Activated naive CD8-positive, alpha-beta T cell treated with anti-CD3 and anti-CD28 coated beads, Interleukin-2, amount 10 ng/mL, durations not matched to agents 7 days and 5 days (primary cell): ENCODE results near the gene ARL3. TPM values are rescaled to one million over a fixed set of nuclear protein-coding genes. Genes with fewer than 3 reads are reported as not detected.
"Not testable (repeated sequence)": the region's sequence is repeated elsewhere in the genome, so short reads cannot be mapped to it uniquely, and the experiment has no call there.

Source experiments
- ATAC-seq: fragments of 150-1000 bp; cut with Tn5 transposase; one replicate; pipeline ENCODE4 v1.10.0; 2021; ENCODE audit warnings: low read depth, moderate library complexity
- POLR2A ChIA-PET: fragments of 350-600 bp; sonication (Branson Sonifier 250); formaldehyde crosslinking; loops from one replicate; lab custom pipeline; 2021; ENCODE audit warnings: antibody characterized with exemption; lab: Charles Lee
- DNase-seq: peaks from one replicate; pipeline ENCODE4 v3.0.0; 2021
- H3K27ac Mint-ChIP-seq: one replicate; pipeline ENCODE4 v1.8.0; 2022; ENCODE audit warnings: mild to moderate bottlenecking, mixed read lengths
- H3K27me3 Mint-ChIP-seq: one replicate; pipeline ENCODE4 v1.8.0; 2022; ENCODE audit warnings: mild to moderate bottlenecking, moderate library complexity, mixed read lengths
- H3K36me3 Mint-ChIP-seq: one replicate; pipeline ENCODE4 v1.8.0; 2021; ENCODE audit warnings: mild to moderate bottlenecking, mixed read lengths
- H3K4me1 Mint-ChIP-seq: one replicate; pipeline ENCODE4 v1.8.0; 2021; ENCODE audit warnings: mixed read lengths
- H3K4me3 Mint-ChIP-seq: one replicate; pipeline ENCODE4 v1.8.0; 2022; ENCODE audit warnings: mild to moderate bottlenecking, moderate library complexity, mixed read lengths
- H3K9me3 Mint-ChIP-seq: one replicate; pipeline ENCODE4 v1.8.0; 2021; ENCODE audit warnings: mixed read lengths
- total RNA-seq, 2 experiments: library from RNA; stranded (reverse); gene quantifications; one replicate each; pipeline ENCODE4 v1.2.3, GENCODE V29; 2021

Gene ARL3
- total RNA-seq, 2 experiments from 2014 or later: 4.6 TPM

DNA sequence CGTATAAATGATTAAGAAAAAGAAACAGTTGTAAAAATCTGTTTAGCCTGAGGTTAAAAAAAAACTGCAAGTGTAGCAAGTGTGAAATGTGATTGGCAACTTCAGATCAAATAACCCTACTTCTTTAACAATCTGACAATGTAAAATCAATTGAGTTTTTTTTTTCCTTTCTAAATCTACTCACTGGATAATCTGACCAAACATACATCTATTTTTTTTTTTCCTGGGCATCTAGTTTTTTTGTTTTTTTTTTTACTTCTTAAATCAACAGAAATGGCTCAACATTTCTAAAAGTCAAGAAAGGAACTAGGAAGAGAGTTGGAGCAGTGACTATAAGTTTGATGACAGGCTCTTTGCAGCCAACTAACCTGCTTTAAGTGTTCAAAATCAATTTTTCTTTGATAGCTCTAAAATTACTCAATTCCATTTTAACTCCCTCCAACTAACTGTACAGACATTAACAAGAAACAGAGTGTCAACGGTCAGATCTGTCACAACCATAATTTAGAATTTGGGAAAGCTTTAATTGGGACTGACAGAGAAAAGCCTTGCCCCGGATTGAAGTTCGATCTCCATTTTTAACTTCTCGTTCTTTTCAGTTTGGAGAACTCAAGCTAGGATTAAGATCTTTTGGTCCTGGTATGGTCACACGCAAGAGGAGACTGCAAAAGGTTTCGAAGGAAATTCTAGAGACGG, 1.2 kb downstream of the ARL3 start:
- POLR2A ChIA-PET: interaction anchor here (0.7 to 3.6 kb wide), 12 partner anchors 13 to 209 kb away, joined by 3 to 40 read pairs (median 11); partner anchors contain the start of genes CNNM2, SUFU and TRIM8
- DNase-seq (no peak), ATAC-seq (no peak)
- Mint-ChIP-seq H3K27me3 (no peaks in the 10 kb centered on the region), H3K4me3 (peak overlapping the region; percentile 94), H3K4me1 (peaks cover 42% of the 10 kb centered on the region), H3K27ac (peak overlapping the region; percentile 87), H3K9me3 (no peaks in the 10 kb centered on the region), H3K36me3 (peaks cover 5% of the 10 kb centered on the region)

DNA sequence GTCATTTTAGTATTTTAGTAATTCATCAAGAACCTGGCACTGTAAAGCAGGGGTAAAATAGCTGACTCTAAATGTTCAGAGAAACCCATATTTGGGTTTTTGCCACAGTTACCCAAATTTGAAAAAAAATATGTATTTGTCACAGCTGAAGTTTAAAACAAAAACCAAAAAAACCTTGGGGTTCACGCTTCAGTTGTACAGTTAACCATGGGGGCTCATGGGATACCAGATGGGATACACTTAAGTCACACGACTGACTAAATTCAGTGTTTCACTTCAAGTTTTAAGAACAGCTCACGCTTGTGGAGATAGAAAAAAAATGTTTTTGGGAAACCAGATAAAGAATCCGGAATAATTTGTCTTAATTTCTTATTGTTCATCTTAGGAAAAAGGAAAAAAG, 2.1 kb downstream of the ARL3 start:
- H3K4me3 Mint-ChIP-seq: no peak overlapping the region
- H3K36me3 Mint-ChIP-seq: peaks cover 1% of the 10 kb centered on the region
- POLR2A ChIA-PET: interaction anchor here (0.7 to 3.6 kb wide), 3 partner anchors 16 to 68 kb away, joined by 3 to 33 read pairs (median 30); partner anchors contain the start of gene TRIM8
- ATAC-seq: no peak
- no peaks in the 10 kb centered on the region for H3K27me3 Mint-ChIP-seq
- H3K9me3 Mint-ChIP-seq: no peaks in the 10 kb centered on the region
- no peak for DNase-seq
- H3K27ac Mint-ChIP-seq: no peak overlapping the region
- H3K4me1 Mint-ChIP-seq: peaks cover 40% of the 10 kb centered on the region

DNA sequence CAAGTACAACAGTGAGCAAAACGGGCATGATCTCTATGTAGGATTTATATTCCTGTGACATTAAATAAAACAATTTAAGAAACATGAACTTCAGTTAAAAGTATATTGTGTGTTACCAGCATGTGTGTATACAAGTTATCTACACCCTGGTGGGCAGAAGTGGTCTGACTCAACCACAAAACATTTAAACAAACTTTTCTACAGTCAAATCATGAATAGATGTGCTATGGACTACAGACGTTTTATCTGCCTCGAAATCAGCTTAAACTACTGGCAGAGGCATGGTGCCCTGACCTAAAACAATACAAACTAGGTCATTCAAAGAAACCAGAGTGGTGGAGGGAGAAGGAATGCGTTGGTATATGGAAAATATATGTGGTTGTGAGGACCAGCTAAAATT, 3.6 kb downstream of the ARL3 start:
- Mint-ChIP-seq H3K4me1 (peaks cover 31% of the 10 kb centered on the region), H3K4me3 (no peak overlapping the region), H3K27ac (no peak overlapping the region), H3K9me3 (no peaks in the 10 kb centered on the region), H3K27me3 (no peaks in the 10 kb centered on the region), H3K36me3 (peaks cover 1% of the 10 kb centered on the region)
- POLR2A ChIA-PET: interaction anchor here (1.0 to 1.3 kb wide), 3 partner anchors 10 to 64 kb away, joined by 3 to 7 read pairs (median 4); no protein-coding TSS in a partner anchor
- DNase-seq: no peak
- no peak for ATAC-seq

DNA sequence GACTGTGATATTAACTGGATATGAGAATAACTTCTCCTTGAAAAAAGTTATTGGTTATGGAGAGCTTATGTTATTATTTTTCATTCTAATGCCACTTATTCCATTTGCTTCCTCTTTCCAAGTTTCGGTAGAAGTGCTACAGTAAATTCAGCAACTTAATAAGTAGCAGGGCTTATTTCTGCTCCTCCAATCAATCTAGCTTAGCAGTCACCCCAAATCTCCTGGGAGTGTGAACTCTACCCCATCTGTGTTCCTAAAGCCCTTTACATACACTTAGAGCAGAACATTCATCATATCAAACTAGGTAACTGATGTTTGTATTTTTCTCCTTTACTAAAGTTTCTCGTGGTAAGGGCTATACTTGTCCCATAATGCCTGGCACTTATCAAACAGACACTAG, 8.7 kb downstream of the ARL3 start:
- H3K4me1 Mint-ChIP-seq: peaks cover 12% of the 10 kb centered on the region
- no peak for ATAC-seq
- H3K4me3 Mint-ChIP-seq: no peak overlapping the region
- POLR2A ChIA-PET: no interaction called here
- H3K9me3 Mint-ChIP-seq: no peaks in the 10 kb centered on the region
- no peak for DNase-seq
- peaks cover 12% of the 10 kb centered on the region for H3K36me3 Mint-ChIP-seq
- no peaks in the 10 kb centered on the region for H3K27me3 Mint-ChIP-seq
- no peak overlapping the region for H3K27ac Mint-ChIP-seq

DNA sequence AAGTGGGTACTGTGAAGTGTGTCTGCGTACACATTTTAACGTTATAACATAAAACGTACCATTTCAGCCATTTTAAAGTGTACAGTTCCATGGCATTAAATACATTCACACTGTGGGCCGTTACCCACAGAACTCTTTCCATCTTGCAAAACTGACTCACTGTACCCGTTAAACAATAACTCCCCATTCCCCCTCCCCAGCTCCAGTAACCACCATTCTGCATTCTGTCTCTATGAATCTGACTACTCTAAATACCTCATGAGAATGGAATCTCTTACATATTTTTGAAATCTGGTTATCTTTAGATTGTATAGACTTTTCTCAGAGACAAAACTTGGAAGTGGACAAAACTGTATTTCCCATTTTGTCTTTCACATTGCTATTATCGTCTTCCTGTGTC, 9.3 kb downstream of the ARL3 start:
- Mint-ChIP-seq H3K9me3 (no peaks in the 10 kb centered on the region), H3K36me3 (peaks cover 12% of the 10 kb centered on the region), H3K27me3 (no peaks in the 10 kb centered on the region), H3K4me1 (peaks cover 12% of the 10 kb centered on the region), H3K4me3 (no peak overlapping the region), H3K27ac (no peak overlapping the region)
- POLR2A ChIA-PET: no interaction called here
- DNase-seq (no peak), ATAC-seq (no peak)

DNA sequence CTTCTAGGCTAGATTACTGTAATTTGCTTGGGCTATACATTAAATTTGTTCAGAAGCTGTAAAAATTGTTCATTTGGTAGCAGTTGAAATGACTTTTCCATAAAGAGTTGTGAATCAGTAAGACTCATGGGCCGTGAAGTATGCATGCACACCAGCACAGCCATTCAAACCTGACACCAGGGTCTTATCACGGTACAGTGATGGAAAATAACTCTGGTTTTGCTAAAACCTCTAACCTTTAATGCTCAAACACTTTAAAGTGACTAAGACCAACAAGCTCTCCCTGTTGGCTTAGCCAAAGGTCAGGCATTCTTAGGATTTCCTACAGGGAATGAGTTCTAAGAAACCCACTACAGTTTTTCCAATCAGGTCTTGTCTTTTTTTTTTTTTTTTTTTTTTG, 11.5 kb downstream of the ARL3 start:
- peaks cover 25% of the 10 kb centered on the region for H3K36me3 Mint-ChIP-seq
- no peaks in the 10 kb centered on the region for H3K9me3 Mint-ChIP-seq
- ATAC-seq: no peak
- H3K4me1 Mint-ChIP-seq: peaks cover 12% of the 10 kb centered on the region
- POLR2A ChIA-PET: interaction anchor here (0.6 to 1.3 kb wide), 3 partner anchors 11 to 42 kb away, joined by 3 to 5 read pairs (median 4); partner anchors contain the start of gene ARL3
- no peak for DNase-seq
- H3K27me3 Mint-ChIP-seq: no peaks in the 10 kb centered on the region
- H3K27ac Mint-ChIP-seq: no peak overlapping the region
- no peak overlapping the region for H3K4me3 Mint-ChIP-seq

DNA sequence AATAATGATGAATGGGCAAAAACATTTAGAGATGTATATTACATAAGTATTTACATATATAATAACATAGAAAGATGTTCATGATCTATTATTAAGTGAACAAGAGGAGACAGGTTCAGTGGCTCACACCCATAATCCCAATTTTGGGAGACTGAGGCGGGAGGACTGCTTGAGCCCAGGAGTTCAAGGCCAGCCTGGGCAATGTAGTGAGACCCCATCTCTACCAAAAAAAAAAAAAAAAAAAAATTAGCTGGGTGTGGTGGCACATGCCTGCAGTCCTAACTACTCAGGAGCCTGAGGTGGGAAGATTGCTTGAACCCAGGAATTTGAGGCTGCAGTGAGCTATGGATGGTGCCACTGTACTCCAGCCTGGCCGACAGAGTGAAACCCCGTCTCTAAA, 12.4 kb downstream of the ARL3 start:
- no peak overlapping the region for H3K4me3 Mint-ChIP-seq
- H3K36me3 Mint-ChIP-seq: peaks cover 29% of the 10 kb centered on the region
- ATAC-seq (no peak), DNase-seq (no peak)
- POLR2A ChIA-PET: interaction anchor here (1.0 kb wide), 1 partner anchor 12 kb away, joined by 3 read pairs; the partner anchor contains the start of gene ARL3
- H3K27ac Mint-ChIP-seq: no peak overlapping the region
- H3K9me3 Mint-ChIP-seq: no peaks in the 10 kb centered on the region
- H3K4me1 Mint-ChIP-seq: peaks cover 6% of the 10 kb centered on the region
- no peaks in the 10 kb centered on the region for H3K27me3 Mint-ChIP-seq

DNA sequence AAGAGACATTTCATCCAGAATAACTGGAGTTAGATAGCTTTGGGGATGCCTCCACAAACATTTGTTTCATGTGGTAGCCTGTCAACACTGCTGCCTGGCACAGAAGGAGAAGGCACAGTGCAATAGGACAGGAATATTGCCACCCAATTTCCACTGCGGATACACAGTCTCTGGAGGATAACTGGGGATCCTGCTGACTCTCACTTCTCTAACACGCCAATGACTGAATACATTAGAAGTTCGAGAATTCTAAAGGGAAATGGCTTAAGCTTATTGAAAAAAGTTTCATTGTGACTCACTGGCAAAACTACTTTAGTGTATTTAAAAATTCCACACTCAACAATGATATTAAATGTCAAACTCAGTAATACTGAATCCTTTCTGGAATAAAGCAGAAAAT, 12.9 kb downstream of the ARL3 start:
- H3K36me3 Mint-ChIP-seq: peaks cover 31% of the 10 kb centered on the region
- no peaks in the 10 kb centered on the region for H3K9me3 Mint-ChIP-seq
- H3K4me1 Mint-ChIP-seq: peaks cover 6% of the 10 kb centered on the region
- H3K27ac Mint-ChIP-seq: no peak overlapping the region
- ATAC-seq (no peak), DNase-seq (no peak)
- no peak overlapping the region for H3K4me3 Mint-ChIP-seq
- no peaks in the 10 kb centered on the region for H3K27me3 Mint-ChIP-seq
- POLR2A ChIA-PET: interaction anchor here (2.5 kb wide), 1 partner anchor 13 kb away, joined by 9 read pairs; the partner anchor contains the start of genes ARL3 and SFXN2

DNA sequence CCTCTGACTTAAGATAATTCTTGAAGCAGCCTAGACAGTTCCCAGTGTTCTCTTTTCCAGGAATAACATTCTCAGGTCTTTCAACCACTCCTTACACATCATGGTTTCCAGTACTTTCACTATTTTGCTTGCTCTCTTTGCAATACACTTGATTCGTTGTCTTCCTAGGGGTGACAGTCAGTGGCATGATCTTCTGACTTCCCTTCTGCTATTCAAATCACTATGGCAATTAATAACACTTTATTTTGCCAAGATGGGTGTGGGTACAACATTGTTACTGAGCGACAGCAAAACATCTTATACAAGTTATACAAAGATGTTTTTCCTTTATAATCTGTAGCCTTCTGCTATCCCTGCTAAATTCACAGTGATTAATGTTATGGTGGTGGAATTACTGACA, 15.3 kb downstream of the ARL3 start:
- H3K36me3 Mint-ChIP-seq: peaks cover 26% of the 10 kb centered on the region
- POLR2A ChIA-PET: interaction anchor here (2.5 kb wide), 1 partner anchor 15 kb away, joined by 9 read pairs; the partner anchor contains the start of genes ARL3 and SFXN2
- H3K4me3 Mint-ChIP-seq: no peak overlapping the region
- H3K27ac Mint-ChIP-seq: no peak overlapping the region
- H3K4me1 Mint-ChIP-seq: peaks cover 4% of the 10 kb centered on the region
- H3K27me3 Mint-ChIP-seq: no peaks in the 10 kb centered on the region
- no peaks in the 10 kb centered on the region for H3K9me3 Mint-ChIP-seq
- ATAC-seq (no peak), DNase-seq (no peak)

DNA sequence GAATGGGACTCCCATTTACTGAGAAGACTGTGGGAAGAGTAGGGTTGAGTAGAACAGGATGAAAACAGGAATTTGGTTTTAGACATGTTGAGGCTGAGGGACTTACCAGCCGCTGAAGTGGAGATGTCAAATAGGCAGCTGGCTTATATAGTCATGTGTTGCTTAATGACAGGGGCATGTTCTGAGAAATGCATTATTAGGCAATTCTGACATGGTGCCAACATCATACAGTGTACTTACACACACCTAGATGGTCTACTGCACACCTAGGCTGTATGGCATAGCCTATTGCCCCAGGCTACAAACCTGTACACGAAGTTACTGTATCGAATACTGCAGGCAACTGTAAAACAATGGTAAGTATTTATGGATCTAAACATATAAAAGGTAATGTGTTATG, 17.5 kb downstream of the ARL3 start:
- no peak overlapping the region for H3K27ac Mint-ChIP-seq
- H3K4me1 Mint-ChIP-seq: peaks cover 4% of the 10 kb centered on the region
- H3K36me3 Mint-ChIP-seq: peaks cover 26% of the 10 kb centered on the region
- H3K4me3 Mint-ChIP-seq: no peak overlapping the region
- DNase-seq: no peak
- POLR2A ChIA-PET: no interaction called here
- ATAC-seq: no peak
- no peaks in the 10 kb centered on the region for H3K27me3 Mint-ChIP-seq
- no peaks in the 10 kb centered on the region for H3K9me3 Mint-ChIP-seq

DNA sequence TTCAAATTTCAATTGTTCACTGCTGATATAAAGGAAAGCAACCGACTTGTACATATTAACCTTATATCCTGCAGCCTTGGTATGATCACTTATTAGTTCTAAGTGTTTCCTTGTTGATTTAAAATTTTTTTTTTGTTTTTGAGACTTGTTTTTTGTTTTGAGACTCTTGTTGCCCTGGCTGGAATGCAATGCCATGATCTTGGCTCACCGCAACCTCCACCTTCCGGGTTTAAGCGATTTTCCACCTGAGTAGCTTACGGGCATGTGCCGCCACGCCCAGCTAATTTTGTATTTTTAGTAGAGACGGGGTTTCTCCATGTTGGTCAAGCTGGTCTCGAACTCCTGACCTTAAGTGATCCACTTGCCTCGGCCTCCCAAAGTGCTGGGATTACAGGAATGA, 18.8 kb downstream of the ARL3 start:
- H3K4me3 Mint-ChIP-seq, H3K4me1 Mint-ChIP-seq, H3K9me3 Mint-ChIP-seq, DNase-seq, POLR2A ChIA-PET, H3K27ac Mint-ChIP-seq, ATAC-seq, H3K27me3 Mint-ChIP-seq: not testable (repeated sequence)
- H3K36me3 Mint-ChIP-seq: peaks cover 24% of the 10 kb centered on the region

DNA sequence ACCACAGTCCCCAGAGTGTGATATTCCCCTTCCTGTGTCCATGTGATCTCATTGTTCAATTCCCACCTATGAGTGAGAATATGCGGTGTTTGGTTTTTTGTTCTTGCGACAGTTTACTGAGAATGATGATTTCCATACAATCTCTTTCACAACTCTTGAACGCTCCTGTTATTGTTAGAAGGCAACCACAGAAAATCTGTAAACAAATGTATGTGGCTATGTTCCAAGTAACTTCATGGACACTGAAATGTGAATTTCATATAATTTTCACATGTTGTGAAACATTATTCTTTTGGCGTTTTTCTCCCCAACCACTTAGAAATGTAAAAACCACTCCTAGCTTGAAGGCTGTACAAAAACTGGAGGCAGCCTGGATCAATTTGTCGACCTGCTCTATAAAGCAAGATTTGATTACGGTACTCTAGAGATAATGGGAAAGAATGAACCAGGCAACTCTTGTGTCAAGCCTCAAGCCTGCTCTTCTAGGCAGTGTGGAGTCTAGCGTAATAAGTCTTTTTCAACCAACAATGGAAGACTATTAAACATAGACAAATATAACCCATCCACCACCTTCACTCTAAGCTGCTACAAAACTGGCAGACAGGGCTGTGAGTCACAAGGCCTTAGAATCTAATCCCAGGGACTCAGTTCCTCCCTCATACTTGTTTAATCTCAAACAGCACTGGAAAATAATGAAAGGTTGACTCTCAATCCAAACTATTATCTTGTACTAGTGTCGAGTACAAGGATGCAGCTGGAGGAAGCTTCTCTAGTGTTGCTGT, 22.7 kb downstream of the ARL3 start:
- no peak for DNase-seq
- Mint-ChIP-seq H3K27me3 (no peaks in the 10 kb centered on the region), H3K4me3 (no peak overlapping the region), H3K9me3 (no peaks in the 10 kb centered on the region), H3K4me1 (no peaks in the 10 kb centered on the region), H3K27ac (no peak overlapping the region), H3K36me3 (peaks cover 8% of the 10 kb centered on the region)
- ATAC-seq: no peak
- POLR2A ChIA-PET: no interaction called here

DNA sequence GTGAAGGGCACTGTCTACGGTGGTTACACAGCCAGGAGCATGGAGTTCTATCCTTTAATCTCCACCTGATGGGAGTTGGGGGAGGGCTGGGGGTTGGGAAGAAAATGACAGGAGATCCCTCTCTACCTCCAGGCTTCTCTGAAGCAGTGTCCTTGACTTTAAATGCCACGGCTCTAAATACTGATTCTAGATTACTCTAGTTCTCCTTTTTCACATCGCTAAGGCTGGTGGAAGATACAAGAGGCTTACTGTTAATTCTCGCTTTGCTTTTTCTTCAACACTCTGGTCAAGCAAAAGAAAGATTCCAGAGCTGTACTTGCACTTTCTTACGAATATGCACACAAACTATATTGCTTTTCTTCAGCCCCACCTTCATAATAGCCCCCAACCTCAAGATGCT, 30.5 kb downstream of the ARL3 start:
- no peak for DNase-seq
- H3K4me1 Mint-ChIP-seq: peaks cover 15% of the 10 kb centered on the region
- H3K36me3 Mint-ChIP-seq: peaks cover 20% of the 10 kb centered on the region
- no peak overlapping the region for H3K4me3 Mint-ChIP-seq
- H3K27me3 Mint-ChIP-seq: no peaks in the 10 kb centered on the region
- no peak for ATAC-seq
- H3K9me3 Mint-ChIP-seq: no peaks in the 10 kb centered on the region
- no peak overlapping the region for H3K27ac Mint-ChIP-seq
- POLR2A ChIA-PET: no interaction called here
